Right cardiac atrium (tissue), 5 donors: ENCODE measurements around the gene GMPR2. TPM values are rescaled to one million over a fixed set of nuclear protein-coding genes. Genes with fewer than 3 reads are reported as not detected.

Experiments
- ATAC-seq, 2 donors: fragments of 200-7000 bp; cut with Tn5 transposase; one replicate each; pipeline versions ENCODE4 v1.8.0 to v1.9.1; 2020; ENCODE audit warnings: moderate library complexity in 2 of 2, mild to moderate bottlenecking in 1 of 2
- DNase-seq, 3 donors: peaks; one replicate each; pipeline ENCODE4 v3.0.0-alpha.2; 2020
- H3K27ac ChIP-seq: one replicate; pipeline ENCODE4 v1.5.1; 2013; ENCODE audit warnings: mild to moderate bottlenecking, low read length, control low read depth, moderate library complexity
- H3K27me3 ChIP-seq: one replicate; pipeline ENCODE4 v1.6.1; 2013; ENCODE audit not compliant: control insufficient read depth, insufficient read depth
- H3K4me1 ChIP-seq: one replicate; pipeline ENCODE4 v1.6.1; 2013; ENCODE audit warnings: low read length; ENCODE audit not compliant: control insufficient read depth, insufficient read depth
- H3K4me3 ChIP-seq: one replicate; pipeline ENCODE4 v1.5.1; 2013; ENCODE audit warnings: low read length, control low read depth
- H3K9me3 ChIP-seq: one replicate; pipeline ENCODE4 v1.6.1; 2013; ENCODE audit warnings: low read length; ENCODE audit not compliant: control insufficient read depth
- whole genome bisulfite sequencing: extraction: QIAGEN DNeasy Blood & Tissue Kit; methylation state at CpG from one replicate; pipeline ENCODE4 v1.1.7; 2013; 5-methylcytosine and 5-hydroxymethylcytosine counted together
- intact Hi-C, 4 donors: fragments of 100-400 bp; cut with DNase I; formaldehyde crosslinking; loops; one replicate each; pipeline versions ENCODE4 v1.11.0 to v1.14.0; 2022 to 2023
- polyA plus RNA-seq: library from polyadenylated mRNA; stranded (reverse); fragments of 200-250 nt; gene quantifications from one replicate; pipeline ENCODE4 v1.2.3, GENCODE V29; 2013
- total RNA-seq, 4 donors: library from RNA; stranded (reverse); fragmentation: NEBNext Ultra II Directional; extraction: Animal tissue kit (Norgen Biotek cat#: 25700); gene quantifications; one replicate each; pipeline ENCODE4 v1.2.1, GENCODE V29; 2021
- donor health status: healthy with polysubstance abuse.
- donor health status: DM: no; HTN: yes; CAD: no.
- donor health status: DM: no; HTN: no; CAD: no.
- donor health status: DM: no; HTN: yes; CAD: no; lungs with severe emphysema.
- donor health status: DM: yes; HTN: yes; CAD: no.

Gene GMPR2
- total and polyA plus RNA-seq, 5 donors = 30.3 to 45.4 (median 33.9) TPM

DNA sequence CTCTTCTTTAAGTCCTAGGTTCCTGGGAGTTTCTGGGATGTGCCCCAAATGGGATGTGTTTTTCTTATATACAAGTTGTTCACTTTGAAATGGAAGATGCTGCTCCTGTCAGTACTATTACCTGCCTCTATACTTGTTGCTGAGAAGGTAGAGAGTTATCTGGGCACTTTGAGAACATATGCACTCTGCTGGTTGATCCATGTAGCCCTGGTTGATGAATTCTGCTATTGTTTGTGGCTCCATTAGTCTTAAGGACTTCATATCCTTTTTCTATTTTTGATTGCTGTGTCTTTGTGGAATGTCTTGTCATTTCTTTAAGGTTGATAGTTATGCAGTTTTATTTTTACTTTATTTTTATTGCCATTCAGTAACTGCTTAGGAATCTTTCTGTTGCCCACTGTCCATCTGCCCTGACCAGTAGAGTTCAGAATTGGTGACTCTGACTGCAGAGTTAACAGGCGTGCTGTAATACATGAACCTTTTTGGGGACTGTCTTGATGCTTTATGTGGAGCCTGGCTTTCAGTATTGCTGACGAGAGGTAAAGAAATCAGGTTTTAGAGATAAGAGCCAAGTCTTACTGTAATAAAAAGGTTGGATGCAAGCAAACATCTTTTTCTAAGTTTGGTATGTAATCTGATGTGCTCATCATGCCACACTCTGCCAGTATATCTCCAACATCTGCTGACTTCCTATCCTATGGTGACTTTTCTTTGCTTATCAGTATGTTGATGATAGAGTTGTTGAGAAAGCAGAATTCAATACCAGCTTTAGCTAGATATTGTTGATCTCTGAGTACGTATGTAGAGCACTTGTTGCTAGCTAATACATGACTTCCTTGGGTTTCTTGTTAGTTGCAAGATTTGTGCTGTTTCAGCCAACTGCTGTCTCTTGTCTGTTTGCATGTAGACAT lies 1.6 kb downstream of the GMPR2 start:
- ATAC-seq = no peak
- H3K27ac ChIP-seq = no peak overlapping the region
- no peak overlapping the region for H3K4me3 ChIP-seq
- H3K4me1 ChIP-seq = peaks cover 6% of the 10 kb centered on the region
- intact Hi-C loops = no loop called here
- no peaks in the 10 kb centered on the region for H3K27me3 ChIP-seq
- H3K9me3 ChIP-seq = no peaks in the 10 kb centered on the region
- DNase-seq = no peak
- 88% methylated on average over 3 of the region's 3 CpGs for WGBS

DNA sequence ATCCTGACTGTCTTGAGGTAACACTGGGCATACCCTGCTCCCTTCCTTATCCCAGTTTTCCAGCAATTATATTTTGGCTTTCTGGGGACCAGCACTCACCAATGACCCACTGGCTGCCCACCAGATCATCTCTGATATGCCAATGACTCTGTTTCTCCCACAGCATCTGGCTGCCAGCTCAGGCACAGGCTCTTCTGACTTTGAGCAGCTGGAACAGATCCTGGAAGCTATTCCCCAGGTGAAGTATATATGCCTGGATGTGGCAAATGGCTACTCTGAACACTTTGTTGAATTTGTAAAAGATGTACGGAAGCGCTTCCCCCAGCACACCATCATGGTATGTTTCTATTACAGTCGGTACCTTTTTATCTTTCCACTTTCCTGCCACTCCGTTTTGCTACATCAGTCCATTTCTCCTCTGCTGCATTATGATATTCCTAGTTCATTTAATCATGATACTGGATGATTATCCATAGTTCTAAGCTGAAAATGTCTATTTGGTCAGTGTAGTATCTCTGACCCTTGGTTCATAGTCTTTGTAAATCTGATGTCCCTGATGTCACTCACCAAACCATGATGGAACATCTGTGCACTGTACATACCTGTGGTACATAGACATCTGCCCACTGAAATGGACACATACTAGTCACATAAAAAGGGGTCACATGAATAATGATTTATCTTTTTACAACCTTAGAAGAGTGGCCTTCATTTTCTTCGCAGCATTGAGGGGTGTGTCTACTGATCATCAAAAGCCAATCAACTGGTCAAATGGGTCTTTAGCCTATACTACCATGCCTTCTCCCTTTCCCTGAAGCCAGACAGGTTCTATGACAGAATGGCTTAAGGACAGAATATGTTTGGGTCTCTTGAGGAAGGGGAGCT lies 3.3 kb downstream of the GMPR2 start:
- intact Hi-C loops = no loop called here
- DNase-seq (no peak), ATAC-seq (no peak)
- no peaks in the 10 kb centered on the region for H3K27me3 ChIP-seq
- H3K4me1 ChIP-seq = peaks cover 12% of the 10 kb centered on the region
- WGBS = 90% methylated on average over 5 of the region's 5 CpGs
- H3K4me3 ChIP-seq = no peak overlapping the region
- H3K27ac ChIP-seq = no peak overlapping the region
- H3K9me3 ChIP-seq = no peaks in the 10 kb centered on the region

DNA sequence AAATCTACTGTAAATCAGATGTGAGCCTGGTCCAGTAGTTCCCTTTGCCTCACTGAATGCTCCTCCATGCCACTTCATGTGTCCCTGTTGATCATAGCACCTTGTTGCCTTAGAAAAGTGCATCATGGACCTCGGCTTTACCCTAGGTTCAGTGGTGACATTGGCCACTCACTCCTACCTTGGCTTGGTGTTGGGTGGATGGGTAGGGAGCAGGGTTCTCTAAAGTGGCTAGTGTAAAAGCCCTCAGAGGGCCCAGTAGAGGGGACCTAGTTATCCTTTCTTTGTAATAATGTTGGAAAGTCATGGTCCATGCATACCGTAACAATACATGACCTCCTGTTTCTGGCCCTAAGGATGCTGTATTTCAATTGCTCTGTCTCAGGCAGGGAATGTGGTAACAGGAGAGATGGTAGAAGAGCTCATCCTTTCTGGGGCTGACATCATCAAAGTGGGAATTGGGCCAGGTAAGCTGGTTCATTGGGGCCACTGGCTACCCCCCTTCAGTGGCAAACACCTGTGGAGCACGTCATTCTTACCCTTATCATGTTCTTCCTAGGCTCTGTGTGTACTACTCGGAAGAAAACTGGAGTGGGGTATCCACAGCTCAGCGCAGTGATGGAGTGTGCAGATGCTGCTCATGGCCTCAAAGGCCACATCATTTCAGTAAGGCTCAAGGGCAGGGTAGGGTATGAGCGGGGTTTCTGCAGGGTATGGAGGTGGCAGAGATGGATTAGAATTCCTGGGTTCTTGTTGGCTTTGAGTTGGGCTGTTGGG lies 4.1 kb downstream of the GMPR2 start:
- intact Hi-C loops = no loop called here
- 93% methylated on average over 6 of the region's 6 CpGs for WGBS
- no peak for ATAC-seq

DNA sequence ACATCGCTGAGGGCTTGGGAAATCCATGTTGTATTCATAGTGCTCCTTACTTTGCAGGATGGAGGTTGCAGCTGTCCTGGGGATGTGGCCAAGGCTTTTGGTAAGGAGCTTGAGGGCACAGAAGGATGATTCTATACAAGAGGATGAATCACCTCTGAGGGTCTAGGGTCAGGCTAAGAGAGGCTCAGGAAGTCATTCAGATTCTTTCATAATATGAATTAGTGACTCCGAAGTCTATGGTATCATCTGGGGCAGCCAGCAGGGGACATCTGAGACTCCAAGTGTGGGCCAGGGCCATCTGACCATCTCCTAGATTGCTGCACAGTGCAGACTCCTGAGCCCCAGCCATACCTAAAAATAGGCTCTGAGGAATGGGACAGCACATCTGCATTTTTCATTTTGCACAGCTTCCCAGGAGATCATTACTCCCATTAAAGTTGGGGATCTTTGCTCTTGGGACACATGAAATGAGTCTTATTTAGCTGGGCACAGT lies 4.8 kb downstream of the GMPR2 start:
- Histone ChIP-seq H3K27me3 (no peaks in the 10 kb centered on the region), H3K9me3 (no peaks in the 10 kb centered on the region), H3K4me3 (no peak overlapping the region), H3K4me1 (peaks cover 12% of the 10 kb centered on the region), H3K27ac (no peak overlapping the region)
- intact Hi-C loops = no loop called here
- 91% methylated on average over 2 of the region's 2 CpGs for WGBS
- ATAC-seq = no peak
- DNase-seq = no peak

More for the DNA sequence above, 4.1 kb downstream of the GMPR2 start:
- peaks cover 12% of the 10 kb centered on the region for H3K4me1 ChIP-seq
- no peak overlapping the region for H3K27ac ChIP-seq
- DNase-seq = no peak
- H3K27me3 ChIP-seq = no peaks in the 10 kb centered on the region
- H3K4me3 ChIP-seq = no peak overlapping the region
- no peaks in the 10 kb centered on the region for H3K9me3 ChIP-seq

DNA sequence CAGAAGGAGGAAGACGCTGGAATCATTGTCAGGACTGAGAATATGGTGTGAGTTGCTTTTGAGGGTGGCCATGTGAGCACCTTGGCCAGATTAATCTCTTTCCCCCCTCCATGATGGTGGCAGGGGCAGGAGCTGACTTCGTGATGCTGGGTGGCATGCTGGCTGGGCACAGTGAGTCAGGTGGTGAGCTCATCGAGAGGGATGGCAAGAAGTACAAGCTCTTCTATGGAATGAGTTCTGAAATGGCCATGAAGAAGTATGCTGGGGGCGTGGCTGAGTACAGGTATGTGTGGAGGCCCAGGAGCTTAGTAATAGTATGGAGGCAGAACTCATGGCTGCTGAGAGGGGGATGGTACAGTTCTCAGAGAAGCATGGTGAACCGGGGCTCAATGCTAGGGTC lies 5.4 kb downstream of the GMPR2 start:
- WGBS = 89% methylated on average over 5 of the region's 5 CpGs
- H3K27ac ChIP-seq = no peak overlapping the region
- no peak overlapping the region for H3K4me3 ChIP-seq
- peaks cover 12% of the 10 kb centered on the region for H3K4me1 ChIP-seq
- H3K9me3 ChIP-seq = no peaks in the 10 kb centered on the region
- peak in 1 of 3 donors; percentile 30 for DNase-seq
- ATAC-seq = no peak
- H3K27me3 ChIP-seq = no peaks in the 10 kb centered on the region
- intact Hi-C loops = no loop called here

DNA sequence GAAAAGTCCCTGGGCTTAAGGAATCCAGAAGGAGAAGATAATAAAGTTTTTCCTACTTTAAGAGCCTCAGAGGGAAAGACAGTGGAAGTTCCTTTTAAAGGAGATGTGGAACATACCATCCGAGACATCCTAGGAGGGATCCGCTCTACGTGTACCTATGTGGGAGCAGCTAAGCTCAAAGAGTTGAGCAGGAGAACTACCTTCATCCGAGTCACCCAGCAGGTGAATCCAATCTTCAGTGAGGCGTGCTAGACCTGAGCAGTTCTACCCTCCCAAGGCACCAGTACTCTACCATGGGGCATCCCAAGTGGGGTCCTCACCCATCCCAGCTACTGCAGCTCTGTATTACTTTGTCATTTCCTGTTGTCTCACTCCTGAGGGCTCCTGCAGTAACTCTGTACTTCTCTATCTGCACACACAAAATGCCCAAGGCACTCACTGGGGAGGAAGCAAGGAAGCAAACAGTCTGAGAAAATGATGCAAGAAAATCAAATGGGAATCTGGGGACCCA lies 5.9 kb downstream of the GMPR2 start:
- DNase-seq (no peak), ATAC-seq (no peak)
- WGBS = 82% methylated on average over 5 of the region's 5 CpGs
- no peaks in the 10 kb centered on the region for H3K27me3 ChIP-seq
- H3K27ac ChIP-seq = no peak overlapping the region
- H3K9me3 ChIP-seq = no peaks in the 10 kb centered on the region
- no peak overlapping the region for H3K4me3 ChIP-seq
- peaks cover 11% of the 10 kb centered on the region for H3K4me1 ChIP-seq
- intact Hi-C loops = no loop called here

DNA sequence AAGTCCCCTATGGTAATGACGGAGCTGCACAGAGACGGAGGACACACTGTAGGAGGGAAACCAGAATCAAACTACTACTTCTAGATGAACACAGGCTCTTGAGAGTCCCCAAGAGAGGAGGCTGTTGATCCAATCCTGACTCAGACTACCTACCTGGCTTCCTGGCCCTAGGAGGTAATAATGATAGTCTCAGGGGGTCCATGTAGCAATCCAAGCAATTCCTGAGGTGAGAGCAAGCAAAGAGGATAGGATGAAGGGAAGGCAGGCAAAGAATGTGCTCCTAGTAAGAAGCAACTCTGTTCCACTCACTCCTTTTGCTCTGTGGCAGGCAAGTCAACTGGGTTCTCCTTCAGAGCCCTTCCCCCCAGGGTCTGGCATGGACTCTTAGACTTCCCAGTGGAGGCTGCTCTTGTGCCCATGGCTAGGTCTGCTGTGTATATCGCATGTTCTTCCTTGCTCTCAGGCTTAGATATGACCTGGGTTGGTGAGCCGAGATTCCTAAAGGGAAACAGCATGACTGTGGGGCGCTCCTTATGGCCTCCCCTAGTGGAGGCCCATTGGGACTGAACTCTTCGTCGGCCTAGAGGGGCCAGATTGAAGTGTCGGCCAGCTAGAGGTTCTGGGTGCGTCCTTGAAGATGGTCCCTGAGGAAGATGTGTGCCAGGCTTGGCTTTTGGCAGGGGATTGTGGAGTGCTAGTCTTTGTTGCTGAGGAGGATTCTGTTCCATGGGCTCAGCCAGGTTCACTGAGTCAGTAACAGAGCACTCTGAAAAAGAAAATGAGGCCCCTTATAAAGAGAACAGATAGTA lies 7.6 kb downstream of the GMPR2 start:
- ATAC-seq (no peak), DNase-seq (no peak)
- 87% methylated on average over 9 of the region's 9 CpGs for WGBS
- intact Hi-C loops = loop anchor here in 2 of 4 donors (5.0 to 10.0 kb wide), 2 partner anchors 54 to 57 kb away; partner anchors contain the start of genes DHRS1 (in 2 of the 2) and NOP9 (in 2 of the 2)
- Histone ChIP-seq H3K4me3 (no peak overlapping the region), H3K4me1 (peaks cover 12% of the 10 kb centered on the region), H3K27ac (no peak overlapping the region), H3K9me3 (no peaks in the 10 kb centered on the region), H3K27me3 (no peaks in the 10 kb centered on the region)

DNA sequence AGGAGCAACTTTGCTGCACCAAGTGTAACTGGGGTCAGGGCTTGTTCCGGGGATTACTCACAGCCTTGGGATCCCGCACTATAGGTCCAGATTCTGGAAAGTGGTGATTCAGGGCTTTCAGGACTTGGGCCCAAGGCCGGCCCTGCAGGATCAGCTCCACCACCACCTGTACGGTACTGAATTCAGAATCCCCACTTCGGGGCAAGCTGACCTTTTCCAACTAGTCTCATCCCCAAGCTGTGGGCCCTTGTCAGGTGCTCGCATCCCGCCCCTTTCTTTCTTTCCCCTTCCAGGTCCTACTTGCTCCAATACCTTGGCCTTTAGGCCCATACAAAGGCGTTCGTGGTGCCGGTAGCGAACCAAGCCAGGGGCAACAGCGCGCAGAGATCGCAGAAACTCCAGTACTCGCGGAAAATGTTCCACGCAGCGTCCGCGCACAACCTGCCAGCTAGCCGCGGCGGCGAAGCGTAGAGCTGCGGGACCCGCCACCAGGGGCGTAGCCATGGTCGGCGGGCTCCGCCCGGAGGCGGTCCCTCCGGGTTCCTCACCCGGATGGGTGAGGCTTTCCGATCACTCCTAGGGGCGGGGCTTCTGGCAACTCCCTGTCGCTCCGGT lies 9.2 kb downstream of the GMPR2 start:
- Histone ChIP-seq H3K27me3 (no peaks in the 10 kb centered on the region), H3K4me1 (peaks cover 12% of the 10 kb centered on the region), H3K27ac (peak overlapping the region; percentile 99), H3K4me3 (peak overlapping the region; percentile 89), H3K9me3 (no peaks in the 10 kb centered on the region)
- WGBS = 1% methylated on average over 39 of the region's 39 CpGs
- intact Hi-C loops = loop anchor here in 3 of 4 donors (2.0 to 10.0 kb wide), 3 partner anchors 53 to 55 kb away; partner anchors contain the start of genes DHRS1 (in 2 of the 3) and NOP9 (in 2 of the 3)
- DNase-seq = peak; percentile 95 to 97 (median 96)
- ATAC-seq = peak; percentile 94 to 95

DNA sequence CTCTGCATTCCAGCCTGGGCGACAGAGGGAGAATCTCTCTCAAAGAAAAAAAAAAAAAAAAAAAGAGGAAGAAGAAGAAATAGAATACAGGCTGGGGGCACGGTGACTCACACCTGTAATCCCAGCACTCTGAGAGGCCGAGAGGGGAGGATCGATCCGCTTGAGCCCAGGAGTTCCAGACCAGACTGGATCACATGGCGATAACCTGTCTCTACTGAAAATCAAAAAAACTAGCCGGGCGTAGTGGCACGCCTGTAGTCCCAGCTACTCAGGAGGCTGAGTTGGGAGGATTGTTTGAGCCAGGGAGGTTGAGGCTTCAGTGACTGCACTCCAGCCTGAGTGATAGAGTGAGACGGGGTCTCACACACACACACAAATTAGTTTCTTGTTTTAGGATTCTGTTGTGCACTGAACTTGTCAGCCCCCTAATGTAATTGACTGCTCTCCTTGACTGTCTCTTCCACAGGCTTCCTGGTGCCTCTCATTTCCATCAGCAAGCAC lies 10.7 kb downstream of the GMPR2 start:
- DNase-seq = no peak
- ATAC-seq = peak in 1 of 2 donors; percentile 0
- WGBS = 56% methylated on average over 10 of the region's 10 CpGs

More for the DNA sequence above, 10.7 kb downstream of the GMPR2 start:
- Histone ChIP-seq H3K27ac (peak overlapping the region; percentile 99), H3K9me3 (no peaks in the 10 kb centered on the region), H3K4me1 (peaks cover 12% of the 10 kb centered on the region), H3K27me3 (no peaks in the 10 kb centered on the region), H3K4me3 (peak overlapping the region; percentile 89)
- intact Hi-C loops = loop anchor here in 3 of 4 donors (2.0 to 10.0 kb wide), 3 partner anchors 51 to 54 kb away; partner anchors contain the start of genes DHRS1 (in 2 of the 3) and NOP9 (in 2 of the 3)
